ENCODE measurements around the gene AVL9. TPM values are rescaled to one million over a fixed set of nuclear protein-coding genes. Genes with fewer than 3 reads are reported as not detected.

Gene AVL9
- total RNA-seq, 1 donor from 2014 or later: 37.8 TPM

DNA sequence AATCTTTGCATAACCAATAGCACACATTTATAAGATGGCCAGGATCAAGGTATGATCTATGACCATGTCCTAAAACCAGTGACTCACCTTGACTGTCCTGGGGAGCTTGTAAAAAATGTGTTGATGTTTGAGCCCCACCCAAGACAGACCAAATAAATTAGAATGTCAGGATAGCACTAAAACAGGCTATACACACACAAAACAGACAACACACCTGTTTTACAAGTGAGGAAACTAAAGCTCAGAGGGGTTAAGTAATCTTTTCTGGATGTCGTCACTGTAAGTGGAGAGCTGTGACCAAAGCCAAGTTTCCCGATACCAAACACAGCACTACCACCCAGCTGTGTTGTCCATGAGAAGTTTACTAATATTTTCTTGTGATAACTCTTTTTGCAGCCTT lies 84.5 kb downstream of the AVL9 start:
- DNase-seq: no peak
- no peak for ATAC-seq
- peaks cover 91% of the 10 kb centered on the region for H3K36me3 ChIP-seq
- no peaks in the 10 kb centered on the region for H3K27me3 ChIP-seq (ENCODE audit: low read depth)
- TF ChIP-seq, protein P1, sequence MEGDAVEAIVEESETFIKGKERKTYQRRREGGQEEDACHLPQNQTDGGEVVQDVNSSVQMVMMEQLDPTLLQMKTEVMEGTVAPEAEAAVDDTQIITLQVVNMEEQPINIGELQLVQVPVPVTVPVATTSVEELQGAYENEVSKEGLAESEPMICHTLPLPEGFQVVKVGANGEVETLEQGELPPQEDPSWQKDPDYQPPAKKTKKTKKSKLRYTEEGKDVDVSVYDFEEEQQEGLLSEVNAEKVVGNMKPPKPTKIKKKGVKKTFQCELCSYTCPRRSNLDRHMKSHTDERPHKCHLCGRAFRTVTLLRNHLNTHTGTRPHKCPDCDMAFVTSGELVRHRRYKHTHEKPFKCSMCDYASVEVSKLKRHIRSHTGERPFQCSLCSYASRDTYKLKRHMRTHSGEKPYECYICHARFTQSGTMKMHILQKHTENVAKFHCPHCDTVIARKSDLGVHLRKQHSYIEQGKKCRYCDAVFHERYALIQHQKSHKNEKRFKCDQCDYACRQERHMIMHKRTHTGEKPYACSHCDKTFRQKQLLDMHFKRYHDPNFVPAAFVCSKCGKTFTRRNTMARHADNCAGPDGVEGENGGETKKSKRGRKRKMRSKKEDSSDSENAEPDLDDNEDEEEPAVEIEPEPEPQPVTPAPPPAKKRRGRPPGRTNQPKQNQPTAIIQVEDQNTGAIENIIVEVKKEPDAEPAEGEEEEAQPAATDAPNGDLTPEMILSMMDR (IDR thresholded peaks at IDR 0.05): no peak
- H3K4me1 ChIP-seq: no peaks in the 10 kb centered on the region
- H3K4me3 ChIP-seq: no peak overlapping the region
- intact Hi-C loops (cut with DNase I): no loop called here
- H3K27ac ChIP-seq: no peak overlapping the region
- H3K9me3 ChIP-seq: no peaks in the 10 kb centered on the region

DNA sequence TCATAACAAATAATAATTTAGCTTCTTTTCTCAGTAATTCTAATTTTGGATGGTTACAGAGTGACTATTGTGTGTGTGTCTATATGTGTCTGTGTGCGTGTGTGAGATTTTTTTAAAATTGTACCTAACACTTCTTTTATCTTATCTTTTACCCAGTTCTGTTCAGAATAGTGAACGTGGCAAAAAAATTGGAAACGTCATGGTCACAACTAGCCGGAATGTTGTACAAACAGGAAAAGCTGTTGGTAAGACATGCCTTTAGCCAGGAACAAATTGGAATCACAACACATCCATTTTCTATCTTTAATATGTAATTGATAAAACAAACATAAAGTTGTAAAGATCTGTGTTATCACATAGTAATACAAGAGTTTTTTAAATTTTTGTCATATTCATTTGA lies 85.4 kb downstream of the AVL9 start:
- no peaks in the 10 kb centered on the region for H3K9me3 ChIP-seq
- no peak for DNase-seq
- H3K4me1 ChIP-seq: peaks cover 4% of the 10 kb centered on the region
- no peak overlapping the region for H3K4me3 ChIP-seq
- no peaks in the 10 kb centered on the region for H3K27me3 ChIP-seq (ENCODE audit: low read depth)
- intact Hi-C loops (cut with DNase I): no loop called here
- ATAC-seq: no peak
- no peak overlapping the region for H3K27ac ChIP-seq
- H3K36me3 ChIP-seq: peaks cover 91% of the 10 kb centered on the region
- TF ChIP-seq, protein P1 (IDR thresholded peaks at IDR 0.05): no peak

- intact Hi-C loops (cut with DNase I): no loop called here
- H3K36me3 ChIP-seq: peaks cover 86% of the 10 kb centered on the region
- H3K27me3 ChIP-seq (ENCODE audit: low read depth): no peaks in the 10 kb centered on the region
These were observed 86.7 kb downstream of the AVL9 start for GRCh38 chr7:32582036-32582435.

GRCh38 chr7:32583791-32584190 lies 88.5 kb downstream of the AVL9 start:
- Histone ChIP-seq H3K27ac (no peak overlapping the region), H3K36me3 (peaks cover 74% of the 10 kb centered on the region), H3K4me3 (no peak overlapping the region), H3K27me3 (ENCODE audit: low read depth) (no peaks in the 10 kb centered on the region), H3K4me1 (peaks cover 31% of the 10 kb centered on the region), H3K9me3 (no peaks in the 10 kb centered on the region)
- TF ChIP-seq, protein P1 (IDR thresholded peaks at IDR 0.05): no peak
- DNase-seq (no peak), ATAC-seq (no peak)
- intact Hi-C loops (cut with DNase I): no loop called here

More at GRCh38 chr7:32582036-32582435, 86.7 kb downstream of the AVL9 start:
- peaks cover 16% of the 10 kb centered on the region for H3K4me1 ChIP-seq
- TF ChIP-seq, protein P1 (IDR thresholded peaks at IDR 0.05): no peak
- H3K9me3 ChIP-seq: no peaks in the 10 kb centered on the region
- no peak overlapping the region for H3K27ac ChIP-seq
- H3K4me3 ChIP-seq: no peak overlapping the region
- ATAC-seq (no peak), DNase-seq (no peak)

DNA sequence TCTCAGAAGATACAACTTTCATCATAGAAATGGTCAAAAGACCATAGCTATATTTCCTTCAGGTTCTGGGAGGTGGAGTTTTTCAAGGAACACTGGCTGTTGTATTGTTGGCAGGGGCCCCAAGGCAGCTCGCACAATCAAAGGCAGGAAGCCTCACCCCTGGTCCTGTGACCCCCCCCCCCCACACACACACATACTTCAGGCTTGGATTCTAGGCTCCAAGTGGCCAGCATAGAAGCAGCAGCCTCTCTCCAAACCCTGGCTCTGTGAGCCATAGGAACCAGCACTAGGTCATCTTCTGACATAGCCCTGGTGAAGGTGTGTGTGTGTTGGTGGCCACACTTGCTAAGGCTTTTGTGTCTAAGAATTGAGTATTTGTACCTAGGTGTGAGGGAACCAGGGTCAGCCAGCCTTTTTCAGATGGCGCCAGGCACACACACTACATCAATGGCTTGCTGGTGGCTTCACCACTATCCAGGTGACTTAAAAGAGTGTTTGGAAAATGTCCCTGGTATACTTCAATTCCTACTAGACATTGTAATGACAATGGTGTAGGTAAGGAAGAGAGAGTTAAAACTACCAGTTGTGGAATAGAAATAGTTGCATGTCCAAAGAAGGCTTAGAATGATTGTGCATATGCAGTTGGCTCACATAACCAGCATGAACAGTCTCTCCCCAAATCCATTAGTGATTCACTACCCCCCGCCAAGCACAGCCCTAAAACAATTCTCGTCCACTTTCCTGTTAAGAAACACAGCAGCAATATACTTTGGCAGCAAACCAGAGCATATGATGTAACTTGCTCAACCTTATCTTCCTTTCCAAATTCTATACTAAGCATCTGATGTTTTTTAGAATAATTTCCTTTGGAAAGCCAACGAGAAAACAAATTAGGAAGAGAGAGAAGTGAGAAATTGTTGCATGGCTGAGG lies 91.3 kb downstream of the AVL9 start:
- Histone ChIP-seq H3K4me1 (peaks cover 36% of the 10 kb centered on the region), H3K9me3 (no peaks in the 10 kb centered on the region), H3K4me3 (no peak overlapping the region), H3K27ac (peak overlapping the region; percentile 66), H3K27me3 (ENCODE audit: low read depth) (no peaks in the 10 kb centered on the region), H3K36me3 (peaks cover 57% of the 10 kb centered on the region)
- no peak for DNase-seq
- TF ChIP-seq, protein P1 (IDR thresholded peaks at IDR 0.05): no peak
- ATAC-seq: peak; percentile 37 to 51
- intact Hi-C loops (cut with DNase I): no loop called here
